NK-92 (cell line): ENCODE measurements around the gene DEF6.

Experiments used
- DNase-seq: peaks from one replicate; lab custom pipeline; 2025; ENCODE audit not compliant: unreplicated experiment; lab: John Stamatoyannopoulos, UW

DEF6 gene, protein sequence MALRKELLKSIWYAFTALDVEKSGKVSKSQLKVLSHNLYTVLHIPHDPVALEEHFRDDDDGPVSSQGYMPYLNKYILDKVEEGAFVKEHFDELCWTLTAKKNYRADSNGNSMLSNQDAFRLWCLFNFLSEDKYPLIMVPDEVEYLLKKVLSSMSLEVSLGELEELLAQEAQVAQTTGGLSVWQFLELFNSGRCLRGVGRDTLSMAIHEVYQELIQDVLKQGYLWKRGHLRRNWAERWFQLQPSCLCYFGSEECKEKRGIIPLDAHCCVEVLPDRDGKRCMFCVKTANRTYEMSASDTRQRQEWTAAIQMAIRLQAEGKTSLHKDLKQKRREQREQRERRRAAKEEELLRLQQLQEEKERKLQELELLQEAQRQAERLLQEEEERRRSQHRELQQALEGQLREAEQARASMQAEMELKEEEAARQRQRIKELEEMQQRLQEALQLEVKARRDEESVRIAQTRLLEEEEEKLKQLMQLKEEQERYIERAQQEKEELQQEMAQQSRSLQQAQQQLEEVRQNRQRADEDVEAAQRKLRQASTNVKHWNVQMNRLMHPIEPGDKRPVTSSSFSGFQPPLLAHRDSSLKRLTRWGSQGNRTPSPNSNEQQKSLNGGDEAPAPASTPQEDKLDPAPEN

DNA sequence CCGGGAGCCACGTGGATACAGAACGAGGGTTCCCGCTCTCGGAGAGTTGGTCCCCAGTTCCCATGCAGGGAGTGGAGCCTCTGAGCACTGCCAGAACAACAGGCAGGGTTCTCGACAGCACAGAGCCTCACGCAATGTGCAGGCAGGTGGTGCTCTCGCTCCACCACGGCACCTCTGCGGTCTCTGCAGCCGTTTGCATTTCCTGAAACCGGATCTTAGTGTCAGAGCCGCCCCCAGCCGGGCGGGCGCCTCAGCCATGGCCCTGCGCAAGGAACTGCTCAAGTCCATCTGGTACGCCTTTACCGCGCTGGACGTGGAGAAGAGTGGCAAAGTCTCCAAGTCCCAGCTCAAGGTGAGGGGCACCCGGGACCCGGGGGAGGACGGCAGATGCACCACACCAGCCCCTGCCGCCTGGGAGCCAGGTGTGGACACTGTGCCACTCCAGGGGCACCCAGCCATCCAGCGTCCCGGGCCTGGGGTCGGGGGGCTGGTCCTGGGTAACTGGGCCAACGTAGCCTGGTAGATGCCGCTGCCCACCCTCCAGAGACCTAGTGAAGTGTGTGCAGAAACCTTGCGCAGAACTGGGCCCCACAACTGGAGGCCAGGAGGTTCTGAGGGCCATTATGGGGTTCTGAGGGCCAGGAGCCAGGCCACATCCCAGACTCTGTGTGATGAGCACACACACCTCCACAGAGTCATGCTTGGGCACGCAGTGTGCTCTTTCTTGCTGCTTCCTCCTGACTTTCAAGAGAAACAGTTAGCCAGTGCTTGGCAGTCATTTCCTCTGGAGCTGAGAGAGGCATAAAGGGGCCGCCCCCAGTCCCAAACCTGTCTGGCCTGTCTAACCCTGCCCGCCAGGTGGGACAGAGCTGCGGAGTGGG, at the start of gene DEF6:
Gene DEF6, plus strand, starts transcription at position 218 of the 881 bp plus-strand sequence. Its CDS starts 39 bp downstream, at position 257.
- DNase-seq, result peak; percentile 20

DNA sequence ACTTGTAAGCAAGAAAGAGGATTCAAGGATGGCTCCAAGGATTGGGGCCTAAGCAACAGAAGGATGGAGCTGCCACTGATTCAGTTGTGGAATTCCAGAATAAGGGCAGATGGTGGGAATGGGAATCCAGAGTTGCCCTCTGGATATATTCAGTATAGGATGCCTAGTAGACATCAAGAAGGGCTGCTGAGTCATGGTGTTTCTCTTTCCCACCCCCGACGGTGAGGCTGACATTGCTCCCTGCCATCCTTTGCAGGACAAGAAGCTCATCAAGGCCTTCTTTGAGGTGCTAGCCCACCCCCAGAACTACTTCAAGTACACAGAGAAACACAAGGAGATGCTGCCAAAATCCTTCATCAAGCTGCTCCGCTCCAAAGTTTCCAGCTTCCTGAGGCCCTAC, 49.3 kb upstream of the DEF6 start:
- DNase-seq, result no peak

DNA sequence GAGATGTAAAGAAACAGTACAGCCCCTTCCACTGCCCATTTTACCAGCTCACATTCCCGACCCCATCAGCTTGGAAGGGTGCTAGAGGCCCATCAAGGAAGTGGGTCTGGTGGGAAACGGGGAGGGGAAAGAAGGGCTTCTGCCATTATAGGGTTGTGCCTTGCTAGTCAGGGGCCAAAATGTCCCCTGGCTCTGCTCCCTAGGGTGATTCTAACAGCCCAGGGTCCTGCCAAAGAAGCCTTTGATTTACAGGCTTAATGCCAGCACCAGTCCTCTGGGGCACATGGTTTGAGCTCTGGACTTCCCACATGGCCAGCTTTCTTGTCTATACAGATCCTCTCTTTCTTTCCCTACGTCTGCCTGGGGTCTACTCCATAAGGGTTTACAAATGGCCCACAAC, 48.7 kb upstream of the DEF6 start:
- DNase-seq, result no peak

DNA sequence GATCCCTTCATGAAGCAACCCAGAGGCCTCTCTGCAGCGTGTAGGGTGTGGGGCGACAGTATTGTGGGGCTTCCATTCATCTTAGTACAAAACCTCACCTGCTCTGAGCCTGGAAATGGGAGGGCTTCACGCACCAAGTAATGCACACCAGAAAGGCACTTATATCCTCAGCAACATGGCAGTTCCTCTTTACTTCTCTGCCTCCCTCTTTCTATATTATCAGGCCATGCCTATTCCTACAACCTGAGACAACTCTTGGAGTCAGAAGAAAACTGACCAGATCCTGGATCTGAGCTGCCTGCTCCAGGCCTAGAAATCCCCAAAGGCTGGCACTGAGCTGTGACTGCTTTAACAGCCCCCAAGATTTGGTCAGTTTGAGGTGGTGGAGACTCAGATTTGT, 45.7 kb upstream of the DEF6 start:
- no peak for DNase-seq

DNA sequence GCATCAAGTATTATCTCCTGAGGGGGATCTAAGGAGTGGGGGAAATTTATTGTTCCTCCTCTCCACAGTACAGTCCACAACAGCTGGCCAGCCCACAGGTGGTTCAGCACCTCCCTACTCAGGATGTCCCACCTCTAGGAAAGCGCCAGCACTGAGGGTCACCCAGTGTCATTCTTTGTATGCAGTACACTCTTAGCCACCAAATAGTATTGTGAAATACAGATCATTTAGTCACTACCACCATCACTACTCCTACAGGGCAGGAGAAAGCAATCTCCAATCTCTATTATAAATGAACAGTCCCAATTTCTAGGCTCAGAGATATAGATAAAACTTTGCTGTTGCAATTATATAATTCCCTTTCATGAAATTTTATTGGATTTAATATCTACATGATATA, 44.4 kb upstream of the DEF6 start:
- no peak for DNase-seq

DNA sequence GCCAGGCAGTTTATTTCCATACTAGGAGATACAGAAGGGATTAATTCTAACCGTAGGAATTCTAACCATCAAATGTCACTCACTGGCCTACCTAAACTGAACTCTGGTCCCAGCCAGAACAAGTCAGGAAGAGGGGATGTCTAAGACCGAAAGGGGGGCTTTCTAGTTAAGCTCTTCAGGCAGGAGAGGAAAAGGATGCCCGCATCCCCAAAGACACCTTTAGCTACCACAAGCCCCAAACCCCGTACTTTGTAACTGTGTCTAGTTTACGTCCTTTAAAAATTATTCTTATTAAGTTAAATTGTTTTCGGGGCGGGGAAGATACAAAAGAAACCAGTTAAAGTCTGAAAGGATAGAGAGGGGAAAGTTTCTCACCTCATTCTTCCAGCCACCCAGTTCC, 39.3 kb upstream of the DEF6 start:
- DNase-seq, result no peak

DNA sequence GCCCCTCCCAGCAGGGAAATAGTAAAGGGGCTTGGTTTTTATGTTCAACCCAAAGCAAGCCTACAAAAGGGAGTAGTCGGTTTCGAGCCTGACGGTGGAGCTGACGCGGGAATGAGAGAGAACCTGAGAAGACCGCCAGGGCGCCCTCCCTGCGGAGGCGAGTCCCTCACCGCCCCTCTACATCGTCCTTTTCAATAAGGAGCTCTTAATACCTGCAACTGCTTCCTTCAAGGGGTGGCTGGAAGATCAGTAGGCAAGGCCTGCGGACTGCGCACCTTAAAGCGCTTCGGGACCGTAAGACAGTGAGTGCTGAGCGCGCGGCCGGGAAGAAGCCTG, 38.8 kb upstream of the DEF6 start:
- no peak for DNase-seq

DNA sequence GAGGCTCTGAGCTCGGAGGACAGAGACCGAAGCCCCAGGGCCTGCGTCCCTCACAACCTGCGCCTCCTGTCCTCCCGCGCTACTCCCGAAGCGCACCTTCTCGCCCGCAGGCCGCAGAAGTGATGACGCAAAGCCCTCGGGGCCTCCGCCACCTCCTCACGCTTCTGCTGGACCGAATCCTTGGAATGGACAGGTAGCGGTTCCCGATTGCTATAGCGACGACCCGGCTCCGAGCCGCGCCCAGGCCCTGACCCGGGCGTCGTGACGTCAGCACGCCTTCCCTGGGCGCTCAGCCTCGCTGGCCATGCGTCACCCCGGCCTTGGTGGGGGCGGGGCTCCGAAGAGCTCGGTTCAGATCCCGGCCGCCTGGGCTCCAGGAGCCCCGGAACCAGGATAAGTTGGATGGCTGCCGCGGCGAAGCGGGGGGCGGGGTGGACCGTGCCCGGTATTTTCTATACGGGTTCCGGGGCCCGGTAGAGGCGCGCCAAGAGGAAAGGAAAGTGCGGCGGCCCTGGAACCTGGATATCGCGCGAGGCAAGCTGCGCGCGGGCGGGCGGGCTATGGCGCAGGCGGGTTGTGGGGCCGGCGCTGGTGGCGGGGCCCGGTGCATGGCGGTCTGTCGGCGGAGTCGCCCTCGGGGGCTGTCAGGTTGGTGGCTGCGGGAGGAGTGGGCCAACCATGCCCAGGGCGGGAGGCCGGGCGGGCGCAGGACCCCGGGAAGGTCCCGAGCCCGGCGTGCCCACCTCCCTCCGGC, 38.2 kb upstream of the DEF6 start, which contains the start of gene ZNF76:
Gene ZNF76, plus strand, starts transcription at position 542 of the 754 bp plus-strand sequence. CDS start 21,417 bp downstream, outside the sequence.
- peak; percentile 35 for DNase-seq

DNA sequence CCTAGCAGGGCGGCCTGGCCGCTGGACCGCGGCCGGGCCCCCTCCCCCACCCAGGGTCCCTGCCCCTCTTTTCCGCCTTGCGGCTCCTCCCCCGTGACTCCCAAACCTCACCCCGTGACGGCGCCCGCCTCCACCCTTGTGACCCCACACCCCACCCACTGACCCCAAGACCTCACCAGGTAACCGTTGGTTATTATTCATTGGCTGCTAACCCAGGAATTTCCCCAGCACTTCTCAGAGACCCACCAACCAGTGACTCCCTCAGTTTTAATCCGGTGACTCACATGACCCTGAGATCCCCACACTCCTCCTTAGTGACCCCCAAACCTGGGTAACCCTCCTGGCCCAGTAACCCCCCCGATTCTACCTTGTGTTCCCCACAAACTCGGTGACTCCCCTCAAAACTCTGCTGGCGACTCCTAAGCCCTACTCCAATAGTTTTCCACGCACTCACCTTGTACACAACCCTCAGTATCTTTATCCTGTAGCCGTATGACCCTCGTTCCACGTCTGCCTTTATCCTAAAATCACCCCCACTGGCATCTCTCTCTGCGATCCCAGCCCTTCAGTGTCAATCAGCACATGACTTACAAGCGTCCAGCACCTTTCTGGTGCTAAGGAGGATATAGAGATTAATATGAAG, 37.5 kb upstream of the DEF6 start:
- DNase-seq, result no peak

DNA sequence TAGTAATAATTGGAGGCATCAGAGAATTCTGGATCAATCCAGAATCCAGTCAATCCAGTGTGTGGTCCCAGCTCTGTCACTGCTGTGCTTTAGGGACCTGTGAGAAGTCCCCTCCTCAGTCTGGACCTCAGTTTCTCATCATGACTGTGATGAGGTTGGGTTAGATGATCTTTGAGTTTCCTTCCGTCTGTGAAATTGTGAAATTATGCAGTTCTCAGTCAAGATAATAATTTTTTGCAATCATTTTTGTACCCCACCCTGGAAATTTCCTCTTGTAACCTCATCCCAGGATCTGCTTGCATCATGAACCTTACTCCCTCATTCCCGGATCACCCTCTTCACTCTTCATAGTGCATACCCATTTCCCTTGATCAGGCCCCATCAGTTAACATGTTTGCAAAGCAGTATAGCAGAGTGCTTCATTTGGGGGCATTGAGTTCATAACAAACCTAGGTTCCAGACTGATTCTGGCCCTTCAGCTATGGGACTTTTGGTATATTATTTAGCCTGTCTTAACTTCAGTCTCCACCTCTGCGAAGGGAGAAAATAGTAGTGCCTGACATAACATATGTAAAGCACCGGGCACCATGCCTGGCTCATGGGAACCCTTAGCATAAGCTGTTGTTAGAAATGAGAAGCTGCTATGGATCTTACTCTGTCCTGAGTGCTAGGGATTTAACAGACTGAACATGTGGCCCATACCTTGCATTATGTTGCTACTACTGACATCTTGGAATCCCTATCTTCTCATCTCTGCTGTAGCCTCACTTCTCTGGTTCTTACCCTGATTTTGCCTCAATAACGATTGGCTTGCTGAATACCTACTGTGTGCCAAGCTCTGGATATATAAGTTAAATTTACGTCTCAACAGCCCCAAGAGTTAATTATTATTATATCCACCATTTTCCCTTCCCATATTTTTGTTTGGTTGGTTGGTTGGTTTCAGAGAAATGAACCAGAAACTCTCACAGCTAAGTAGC, 36.7 kb upstream of the DEF6 start:
- no peak for DNase-seq

DNA sequence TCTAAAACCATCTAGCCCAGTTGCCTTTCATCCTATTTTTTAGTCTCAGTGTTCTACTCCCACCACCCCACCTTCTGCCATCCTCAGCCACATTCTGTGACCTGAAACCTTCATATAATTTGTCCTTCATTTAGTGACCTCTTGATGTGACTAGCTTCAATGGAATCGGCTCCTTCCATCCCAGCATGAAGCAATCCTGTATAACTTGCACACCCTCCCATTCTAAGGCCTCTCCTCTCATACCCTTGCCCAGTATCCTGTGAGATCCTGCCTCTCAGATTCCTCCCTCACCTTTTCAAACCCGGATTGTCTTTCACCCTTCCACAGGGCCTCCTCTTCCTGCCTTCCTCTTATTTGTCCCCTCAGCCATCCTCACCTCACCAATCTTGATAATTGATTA, 35.0 kb upstream of the DEF6 start:
- no peak for DNase-seq

DNA sequence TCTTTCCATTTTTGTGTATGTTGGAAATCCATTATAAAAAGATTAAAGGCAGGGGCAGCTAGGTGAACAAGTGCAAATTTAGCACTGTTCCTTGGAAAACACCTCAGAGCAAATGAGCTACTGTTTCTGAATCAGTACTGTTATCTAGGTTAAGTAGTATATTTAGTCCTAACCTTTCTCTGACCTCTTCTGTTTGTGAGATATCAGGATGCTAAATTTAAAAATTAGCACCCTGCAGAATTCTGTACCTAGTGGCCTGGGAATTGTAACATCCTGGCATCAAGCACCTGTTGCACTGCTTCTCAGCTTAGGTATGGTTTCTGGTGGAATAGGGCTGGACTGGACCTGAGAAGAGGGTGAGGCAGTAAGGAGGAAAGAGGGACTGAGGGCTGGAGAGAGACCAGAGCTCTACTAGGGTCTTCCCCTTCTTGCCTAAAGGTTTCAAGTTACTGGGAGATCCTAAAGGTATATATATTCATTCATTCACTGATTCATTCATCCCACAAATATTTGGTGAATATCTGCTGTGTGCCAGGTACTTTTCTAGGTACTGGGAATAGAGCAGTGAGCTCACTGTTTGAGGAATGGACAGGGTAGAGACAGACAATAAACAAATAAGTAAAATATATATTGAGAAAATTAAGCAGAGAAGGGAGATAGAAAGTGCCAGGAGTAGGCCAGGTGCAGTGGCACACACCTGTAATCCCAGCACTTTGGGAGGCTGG, 32.9 kb upstream of the DEF6 start:
- no peak for DNase-seq

DNA sequence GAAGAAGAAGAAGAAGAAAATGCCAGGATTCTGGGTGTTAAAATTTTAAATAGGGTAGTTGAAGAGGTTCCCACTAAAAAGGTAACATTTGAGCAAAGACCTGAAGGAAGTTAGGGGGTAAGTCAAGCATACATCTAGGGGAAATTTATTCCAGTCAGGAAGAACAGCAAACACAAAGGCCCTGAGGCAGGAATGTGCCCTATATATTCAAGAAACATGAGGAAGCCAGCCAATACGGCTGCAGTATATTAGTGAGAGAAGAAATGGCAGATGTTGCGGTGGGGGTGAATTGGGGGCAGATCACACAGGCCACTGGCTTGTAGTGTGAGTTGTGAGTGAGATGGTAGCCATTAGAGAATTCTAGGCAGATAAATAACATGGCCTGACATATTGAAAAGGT, 32.1 kb upstream of the DEF6 start:
- no peak for DNase-seq

DNA sequence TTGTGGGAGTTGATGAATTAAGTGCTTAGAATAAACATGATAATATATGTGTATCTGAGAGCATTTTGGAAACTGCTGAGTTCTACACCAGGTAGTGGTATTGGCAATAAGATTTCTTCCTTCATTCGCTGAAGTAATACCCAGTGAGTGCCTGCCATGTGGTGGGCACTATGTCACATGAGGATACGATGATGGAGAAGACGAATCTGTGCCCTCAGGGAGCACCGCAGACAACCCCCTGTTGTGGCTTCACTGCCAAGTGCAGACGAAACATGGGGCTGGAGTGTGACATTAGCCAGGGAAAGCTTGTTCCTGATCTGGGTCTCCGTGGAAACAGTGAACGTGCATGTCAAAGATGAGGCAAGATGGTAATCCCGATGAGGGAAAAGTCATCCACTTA, 30.2 kb upstream of the DEF6 start:
- no peak for DNase-seq

DNA sequence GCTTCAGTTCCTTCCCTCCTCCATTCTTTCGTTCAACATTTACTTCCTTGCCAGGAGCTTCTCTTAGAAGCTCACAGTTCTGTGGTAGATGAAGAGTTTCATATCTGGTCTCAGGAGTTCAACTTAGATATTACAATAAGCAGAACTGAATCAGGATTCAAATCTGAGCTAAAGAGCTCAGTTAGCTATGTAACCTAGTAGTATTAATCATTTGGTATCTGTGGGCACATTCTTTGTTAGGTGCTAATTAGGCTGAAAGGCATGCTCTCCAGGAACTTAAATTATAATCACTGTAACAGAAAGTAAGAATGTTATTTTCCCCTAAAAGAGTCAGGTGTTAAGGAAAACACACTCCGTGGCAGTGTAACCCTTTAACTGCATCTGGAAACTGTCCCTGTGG, 29.7 kb upstream of the DEF6 start:
- no peak for DNase-seq

DNA sequence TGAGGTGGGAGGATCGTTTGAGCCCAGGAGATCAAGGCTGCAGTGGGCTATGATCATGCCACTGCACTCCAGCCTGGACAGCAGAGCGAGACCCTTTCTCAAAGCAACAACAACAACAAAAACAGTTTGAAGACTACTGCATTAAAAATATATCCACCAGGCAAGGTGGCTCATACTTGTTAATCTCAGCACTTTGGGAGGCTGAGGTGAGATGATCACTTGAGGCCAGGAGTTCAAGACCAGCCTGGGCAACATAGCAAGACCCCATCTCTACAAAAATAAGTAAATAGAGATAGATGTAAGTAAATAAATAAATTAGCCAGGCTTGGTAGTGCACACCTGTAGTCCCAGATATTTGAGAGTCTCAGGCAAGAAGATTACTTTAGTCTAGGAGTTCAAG, 25.6 kb upstream of the DEF6 start:
- no peak for DNase-seq

DNA sequence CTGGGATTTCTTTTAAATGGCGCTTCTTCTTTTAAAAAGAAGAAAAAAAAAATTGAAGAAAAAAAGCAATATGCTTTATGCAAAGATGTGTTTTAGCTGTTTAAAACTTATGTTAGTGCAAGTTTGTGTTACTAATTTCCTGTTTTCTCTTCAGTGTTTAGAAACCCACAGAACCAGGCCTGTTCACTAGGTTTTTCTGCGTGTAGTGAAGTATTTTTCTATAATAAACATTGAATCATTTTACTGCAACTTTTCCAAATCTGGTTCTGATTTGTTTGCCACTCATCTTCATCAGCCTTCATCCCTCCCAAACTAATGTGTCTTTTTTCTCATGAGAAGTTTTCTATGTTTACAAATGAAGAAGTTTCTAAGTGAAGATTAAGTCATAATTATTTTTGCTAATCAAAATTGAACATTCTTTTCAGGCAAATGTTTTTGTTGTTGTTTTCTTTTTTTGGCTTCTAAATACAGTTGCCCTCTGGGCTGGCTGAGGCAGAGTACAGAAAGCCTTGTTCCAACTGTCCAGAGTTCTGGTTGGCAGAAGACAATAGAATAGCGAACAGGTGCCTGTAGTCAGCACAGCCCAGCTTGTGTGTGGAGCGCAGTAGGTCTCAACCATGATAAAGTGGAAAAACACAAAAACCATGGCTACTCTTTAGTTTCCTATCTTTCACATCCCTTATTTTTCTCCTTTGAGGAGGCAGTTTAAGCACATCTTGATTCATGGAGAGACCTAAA, 23.6 kb upstream of the DEF6 start:
- no peak for DNase-seq

DNA sequence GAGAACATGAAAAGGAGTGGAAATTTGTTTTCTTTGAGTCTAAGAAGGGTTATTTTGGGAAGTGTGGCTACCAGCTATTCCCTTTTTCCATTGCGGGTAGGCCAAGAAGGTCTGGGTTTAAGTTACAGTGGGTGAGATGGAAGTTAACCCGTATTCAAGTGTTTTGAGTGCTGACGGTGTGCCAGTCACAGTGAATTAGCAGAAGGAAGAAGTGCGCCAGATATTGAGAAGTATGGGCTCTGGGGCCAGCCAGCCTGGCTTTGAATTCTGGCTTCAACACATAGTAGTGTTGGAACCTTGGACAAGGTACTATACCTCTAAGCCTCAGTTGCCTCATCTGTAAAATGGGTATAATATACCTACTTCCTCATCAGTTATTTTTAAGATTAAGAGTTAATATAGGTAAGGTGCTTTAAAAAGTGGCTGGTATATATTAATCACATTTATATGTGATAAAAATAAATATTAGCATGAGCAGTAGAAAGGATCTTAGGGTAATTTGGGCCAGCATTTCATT, 21.8 kb upstream of the DEF6 start:
- DNase-seq, result no peak
